Thyroid gland (tissue), 4 donors: ENCODE results near the gene FBXO45.

Experiments
- POLR2A ChIP-seq, 2 donors: fragments of 450-650 bp; IDR thresholded peaks; one replicate each; pipeline ENCODE4 v1.6.1; 2017; ENCODE audit warnings: antibody characterized with exemption in 2 of 2, mild to moderate bottlenecking in 2 of 2, moderate library complexity in 1 of 2
- TF ChIP-seq, protein P1 (sequence below), 6 experiments: fragments of 200-600 bp in 3 of 6; fragments of 450-650 bp in 3 of 6; sonication (generic) in 3 of 6; IDR thresholded peaks; one replicate each; pipeline ENCODE4 v1.5.1; 2016 to 2019; ENCODE audit warnings: antibody characterized with exemption in 6 of 6, mild to moderate bottlenecking in 2 of 6, inconsistent platforms in 1 of 6, moderate library complexity in 1 of 6

DNA sequence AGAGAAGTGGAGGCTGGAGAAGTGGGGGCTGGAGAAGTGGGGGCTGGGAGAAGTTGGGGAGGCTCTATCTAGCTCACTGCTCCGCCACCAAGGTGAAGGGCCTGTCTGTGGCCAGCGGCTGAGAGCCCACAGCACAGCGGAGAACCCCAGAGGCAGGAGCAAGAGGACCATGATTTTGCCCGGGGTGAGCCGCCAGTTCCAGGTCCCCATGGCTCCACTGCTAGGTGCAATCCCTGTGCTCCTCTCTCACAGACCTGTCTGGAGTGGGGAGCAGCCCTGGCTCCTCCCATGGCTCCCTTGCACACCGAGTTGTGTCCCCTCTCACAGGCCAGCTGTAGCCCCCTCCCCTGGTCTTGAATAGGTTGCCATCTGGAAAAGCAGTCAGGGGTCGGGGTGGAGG, 66.4 kb downstream of the FBXO45 start:
- TF ChIP-seq, protein P1, sequence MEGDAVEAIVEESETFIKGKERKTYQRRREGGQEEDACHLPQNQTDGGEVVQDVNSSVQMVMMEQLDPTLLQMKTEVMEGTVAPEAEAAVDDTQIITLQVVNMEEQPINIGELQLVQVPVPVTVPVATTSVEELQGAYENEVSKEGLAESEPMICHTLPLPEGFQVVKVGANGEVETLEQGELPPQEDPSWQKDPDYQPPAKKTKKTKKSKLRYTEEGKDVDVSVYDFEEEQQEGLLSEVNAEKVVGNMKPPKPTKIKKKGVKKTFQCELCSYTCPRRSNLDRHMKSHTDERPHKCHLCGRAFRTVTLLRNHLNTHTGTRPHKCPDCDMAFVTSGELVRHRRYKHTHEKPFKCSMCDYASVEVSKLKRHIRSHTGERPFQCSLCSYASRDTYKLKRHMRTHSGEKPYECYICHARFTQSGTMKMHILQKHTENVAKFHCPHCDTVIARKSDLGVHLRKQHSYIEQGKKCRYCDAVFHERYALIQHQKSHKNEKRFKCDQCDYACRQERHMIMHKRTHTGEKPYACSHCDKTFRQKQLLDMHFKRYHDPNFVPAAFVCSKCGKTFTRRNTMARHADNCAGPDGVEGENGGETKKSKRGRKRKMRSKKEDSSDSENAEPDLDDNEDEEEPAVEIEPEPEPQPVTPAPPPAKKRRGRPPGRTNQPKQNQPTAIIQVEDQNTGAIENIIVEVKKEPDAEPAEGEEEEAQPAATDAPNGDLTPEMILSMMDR (IDR thresholded peaks at IDR 0.05): no peak
- no peak for TF ChIP-seq POLR2A (IDR thresholded peaks at IDR 0.05)
